Choroid plexus epithelial cell (primary cell): ENCODE results near the gene KCTD12.

Source experiments
- DNase-seq: peaks from one replicate; pipeline ENCODE4 v3.0.0-alpha.2; 2010; ENCODE audit warnings: low read depth
- H3K4me3 ChIP-seq: 2 replicates; pipeline ENCODE4 v1.5.1; 2011; ENCODE audit warnings: low read depth, mild to moderate bottlenecking, control low read depth, low read length, moderate library complexity
- CTCF ChIP-seq: conservative IDR thresholded peaks from 2 replicates; pipeline ENCODE4 v1.5.1; 2011; ENCODE audit warnings: low read depth, mild to moderate bottlenecking, control low read depth, inconsistent platforms, low read length, moderate library complexity

KCTD12 gene

GRCh38 chr13:76872675-76873074 lies 13.5 kb downstream of the KCTD12 start:
- no peak for DNase-seq
- no peak overlapping the region for H3K4me3 ChIP-seq
- no peak for TF ChIP-seq CTCF

GRCh38 chr13:76871432-76871831 lies 14.8 kb downstream of the KCTD12 start:
- no peak overlapping the region for H3K4me3 ChIP-seq
- TF ChIP-seq CTCF: no peak
- DNase-seq: no peak

GRCh38 chr13:76868371-76868770 lies 17.8 kb downstream of the KCTD12 start:
- DNase-seq: no peak
- H3K4me3 ChIP-seq: no peak overlapping the region
- TF ChIP-seq CTCF: no peak

- no peak overlapping the region for H3K4me3 ChIP-seq
- TF ChIP-seq CTCF: no peak
- no peak for DNase-seq
Observed at GRCh38 chr13:76865996-76866503, 20.2 kb downstream of the KCTD12 start.

GRCh38 chr13:76865109-76865508 lies 21.1 kb downstream of the KCTD12 start:
- no peak overlapping the region for H3K4me3 ChIP-seq
- no peak for TF ChIP-seq CTCF
- no peak for DNase-seq

GRCh38 chr13:76864259-76864658 lies 21.9 kb downstream of the KCTD12 start:
- TF ChIP-seq CTCF: no peak
- H3K4me3 ChIP-seq: no peak overlapping the region
- no peak for DNase-seq

GRCh38 chr13:76863022-76863421 lies 23.2 kb downstream of the KCTD12 start:
- no peak for TF ChIP-seq CTCF
- no peak for DNase-seq
- no peak overlapping the region for H3K4me3 ChIP-seq
